K562 (cell line): ENCODE measurements around the gene COASY. TPM values are rescaled to one million over a fixed set of nuclear protein-coding genes. Genes with fewer than 3 reads are reported as not detected.

ENCODE experiments used
- CREBBP ChIP-seq: IDR thresholded peaks from one replicate; pipeline ENCODE4 v1.6.1; 2012; ENCODE audit warnings: low read depth, mild to moderate bottlenecking, control low read depth, inconsistent platforms, low read length
- CREM ChIP-seq: IDR thresholded peaks from 2 replicates; pipeline ENCODE4 v1.6.1; 2014; ENCODE audit warnings: antibody characterized with exemption, low read depth
- ELF2 ChIP-seq: fragments of 250-450 bp; sonication (Bioruptor Pico); IDR thresholded peaks from 2 replicates; pipeline ENCODE4 v1.5.0; 2021; ENCODE audit warnings: mild to moderate bottlenecking
- ESRRA ChIP-seq: fragments of 450-650 bp; IDR thresholded peaks from 2 replicates; pipeline ENCODE4 v1.6.1; 2014; ENCODE audit warnings: low read depth, mild to moderate bottlenecking, moderate library complexity, borderline replicate concordance
- FOXJ2 ChIP-seq: fragments of 200-800 bp; sonication (Bioruptor generic); IDR thresholded peaks from 2 replicates; pipeline ENCODE4 v1.6.1; 2016; ENCODE audit warnings: missing genetic modification characterization, missing compliant biosample characterization
- HLTF ChIP-seq: fragments of 450-650 bp; IDR thresholded peaks from 2 replicates; pipeline ENCODE4 v1.6.1; 2016
- KDM1A ChIP-seq, 2 experiments: fragments of 450-650 bp; IDR thresholded peaks; 2 replicates each; pipeline ENCODE4 v1.6.1; 2016; ENCODE audit warnings: mild to moderate bottlenecking in 2 of 2
- MCM3 ChIP-seq: fragments of 450-650 bp; IDR thresholded peaks from 2 replicates; pipeline ENCODE4 v1.6.1; 2016
- NFXL1 ChIP-seq: fragments of 450-650 bp; formaldehyde crosslinking; IDR thresholded peaks from 2 replicates; pipeline ENCODE4 v1.4.0; 2021; ENCODE audit warnings: mild to moderate bottlenecking
- PHF20 ChIP-seq: fragments of 450-650 bp; IDR thresholded peaks from 2 replicates; pipeline ENCODE4 v1.6.1; 2018; ENCODE audit not compliant: partially characterized antibody
- RFX7 ChIP-seq: fragments of 250-450 bp; sonication (Bioruptor Pico); IDR thresholded peaks from 2 replicates; pipeline ENCODE4 v1.5.1; 2021; ENCODE audit warnings: mild to moderate bottlenecking
- SMARCA4 ChIP-seq: fragments of 450-650 bp; IDR thresholded peaks from 2 replicates; pipeline ENCODE4 v1.6.1; 2016
- TEAD2 ChIP-seq: fragments of 450-650 bp; IDR thresholded peaks from 2 replicates; pipeline ENCODE4 v1.6.1; 2016; ENCODE audit warnings: missing genetic modification characterization, control low read depth, missing compliant biosample characterization
- TFAP4 ChIP-seq: sonication (generic); formaldehyde crosslinking; IDR thresholded peaks from 2 replicates; pipeline ENCODE4 v1.8.0; 2022; ENCODE audit warnings: missing genetic modification reagents, mild to moderate bottlenecking, moderate library complexity, borderline replicate concordance
- THRB ChIP-seq: fragments of 450-650 bp; formaldehyde crosslinking; conservative IDR thresholded peaks from 2 replicates; pipeline ENCODE4 v1.4.0; 2022; ENCODE audit warnings: mild to moderate bottlenecking, missing genetic modification characterization
- WHSC1 ChIP-seq: IDR thresholded peaks from one replicate; pipeline ENCODE4 v1.6.1; 2012; ENCODE audit warnings: low read length, control low read depth, inconsistent platforms
- ZBTB2 ChIP-seq: fragments of 450-650 bp; IDR thresholded peaks from 2 replicates; pipeline ENCODE4 v1.6.1; 2016; ENCODE audit warnings: antibody characterized with exemption
- ZBTB34 ChIP-seq: fragments of 250-450 bp; sonication (Bioruptor Pico); IDR thresholded peaks from 2 replicates; pipeline ENCODE4 v1.8.0; 2021; ENCODE audit warnings: mild to moderate bottlenecking, moderate library complexity
- ZBTB9 ChIP-seq: fragments of 450-650 bp; formaldehyde crosslinking; IDR thresholded peaks from 2 replicates; pipeline ENCODE4 v1.4.0; 2020; ENCODE audit warnings: mild to moderate bottlenecking, moderate library complexity
- ZNF197 ChIP-seq: fragments of 200-800 bp; sonication (Bioruptor generic); IDR thresholded peaks from 2 replicates; pipeline ENCODE4 v1.6.1; 2016; ENCODE audit warnings: low read depth, missing genetic modification characterization, missing compliant biosample characterization
- ZNF253 ChIP-seq: fragments of 250-450 bp; sonication (Bioruptor Pico); conservative IDR thresholded peaks from 2 replicates; pipeline ENCODE4 v1.6.1; 2021; ENCODE audit warnings: mild to moderate bottlenecking
- ZNF347 ChIP-seq: fragments of 450-650 bp; formaldehyde crosslinking; IDR thresholded peaks from 2 replicates; pipeline ENCODE4 v1.4.0; 2020; ENCODE audit warnings: low read depth, mild to moderate bottlenecking, moderate library complexity
- ZNF655 ChIP-seq: fragments of 250-450 bp; sonication (Bioruptor Pico); IDR thresholded peaks from 2 replicates; pipeline ENCODE4 v1.5.0; 2021
- polyA plus RNA-seq, 8 experiments: library from polyadenylated mRNA; depleted of rRNA in 4 of 8; stranded (reverse) in 5 of 8; unstranded in 3 of 8; fragments of >200 nt; fragmentation: Nextera tagmentation in 2 of 8; fragmentation: Illumina TruSeq in 1 of 8; extraction: Ambion mirVana in 2 of 8; extraction: Trizol in 1 of 8; gene quantifications; 2 replicates each; pipeline versions ENCODE4 v1.2.1 to v1.2.3, GENCODE V29; 2011 to 2014; ENCODE audit warnings: inconsistent platforms in 1 of 8, missing spikeins in 1 of 8
- total RNA-seq, 7 experiments: library from RNA; depleted of rRNA in 6 of 7; stranded (reverse); fragments of >200 nt in 6 of 7; fragmentation: Illumina TruSeq in 2 of 7; extraction: Trizol in 2 of 7; gene quantifications; 2 replicates each; pipeline versions ENCODE4 v1.2.1 to v1.2.3, GENCODE V29; 2011 to 2021; ENCODE audit warnings: low replicate concordance in 1 of 7

COASY gene
- total and polyA plus RNA-seq, 9 of the 15 experiments (the other 6 are each of a cell fraction or from before 2014, with no cell fraction given) = 25.4 to 175 (median 62.3) TPM

- TF ChIP-seq CREM (peak; percentile 88), THRB (CRISPR knock-in tag) (no peak), CREBBP (no peak), ZNF347 (CRISPR knock-in tag) (no peak), MCM3 (no peak), KDM1A (IDR thresholded peaks at IDR 0.05) (no peak; a peak in 1 of 4 replicates), ZBTB2 (peak; percentile 69; the same call in 1 of the 2 replicates), ZNF253 (CRISPR knock-in tag) (no peak), ZBTB34 (CRISPR knock-in tag) (no peak), ZBTB9 (CRISPR knock-in tag) (no peak), SMARCA4 (no peak), ZNF197 (CRISPR knock-in tag) (no peak), WHSC1 (no peak), ELF2 (CRISPR knock-in tag) (no peak), TEAD2 (tag) (no peak), ESRRA (0 out of 2 replicates have a peak, but pooled peaks have one; percentile 33), ZNF655 (CRISPR knock-in tag) (no peak), HLTF (0 out of 2 replicates have a peak, but pooled peaks have one; percentile 54), TFAP4 (peak; percentile 44; the same call in 1 of the 2 replicates), PHF20 (peak; percentile 65), RFX7 (CRISPR knock-in tag) (no peak), FOXJ2 (tag) (no peak), NFXL1 (CRISPR knock-in tag) (no peak)
These were observed 8.7 kb upstream of the COASY start (continued) for GRCh38 chr17:42553161-42553818.
